K562 (cell line): ENCODE data around the gene QRICH1. TPM values are rescaled to one million over a fixed set of nuclear protein-coding genes. Genes with fewer than 3 reads are reported as not detected.
A peak's percentile ranks its signal among the peaks of the same experiment; 100 is the strongest.

Experiments used
- ARID1B ChIP-seq: fragments of 450-650 bp; IDR thresholded peaks from 2 replicates; pipeline ENCODE4 v1.6.1; 2016; ENCODE audit warnings: antibody characterized with exemption, mild to moderate bottlenecking, inconsistent platforms
- ATF7 ChIP-seq: fragments of 450-650 bp; IDR thresholded peaks from 2 replicates; pipeline ENCODE4 v1.7.1; 2014; ENCODE audit warnings: mild to moderate bottlenecking, moderate library complexity
- CBX5 ChIP-seq: IDR thresholded peaks from 2 replicates; pipeline ENCODE4 v1.6.1; 2014; ENCODE audit warnings: low read depth, borderline replicate concordance
- ESRRA ChIP-seq: fragments of 450-650 bp; IDR thresholded peaks from 2 replicates; pipeline ENCODE4 v1.6.1; 2014; ENCODE audit warnings: low read depth, mild to moderate bottlenecking, moderate library complexity, borderline replicate concordance
- FIP1L1 ChIP-seq: fragments of 200-400 bp; formaldehyde crosslinking; IDR thresholded peaks from 2 replicates; pipeline ENCODE4 v1.6.1; 2018; ENCODE audit warnings: mild to moderate bottlenecking, low read depth, low read length; ENCODE audit not compliant: poor library complexity, severe bottlenecking
- JUND ChIP-seq, 2 experiments: IDR thresholded peaks; 2 replicates in 1 of 2; 3 replicates in 1 of 2; pipeline ENCODE4 v1.6.1; 2011; ENCODE audit warnings: borderline replicate concordance in 2 of 2, low read depth in 2 of 2, low read length in 2 of 2, improper control_type of control experiment in 1 of 2, missing biosample characterization in 1 of 2, missing genetic modification characterization in 1 of 2, missing genetic modification reagents in 1 of 2
- L3MBTL2 ChIP-seq: fragments of 450-650 bp; IDR thresholded peaks from 2 replicates; pipeline ENCODE4 v1.6.1; 2016; ENCODE audit warnings: mild to moderate bottlenecking, moderate library complexity
- RBFOX2 ChIP-seq: fragments of 200-400 bp; formaldehyde crosslinking; IDR thresholded peaks from 2 replicates; pipeline ENCODE4 v1.6.1; 2017; ENCODE audit warnings: low read depth, mild to moderate bottlenecking, low read length, moderate library complexity
- REST ChIP-seq, 2 experiments: fragments of 450-650 bp; formaldehyde crosslinking in 1 of 2; IDR thresholded peaks; 2 replicates each; pipeline versions ENCODE4 v1.4.0 to v1.6.1; 2014 to 2020; ENCODE audit warnings: mild to moderate bottlenecking in 2 of 2, borderline replicate concordance in 1 of 2, low read depth in 1 of 2
- STAG1 ChIP-seq: sonication (generic); formaldehyde crosslinking; IDR thresholded peaks from 2 replicates; pipeline ENCODE4 v1.5.0; 2020; ENCODE audit warnings: missing genetic modification reagents, borderline replicate concordance
- TOE1 ChIP-seq, 2 experiments: fragments of 450-650 bp in 1 of 2; sonication (generic) in 1 of 2; formaldehyde crosslinking in 1 of 2; IDR thresholded peaks; 2 replicates each; pipeline versions ENCODE4 v1.7.1 to v1.8.0; 2016 to 2022; ENCODE audit warnings: borderline replicate concordance in 2 of 2, mild to moderate bottlenecking in 2 of 2, antibody characterized with exemption in 1 of 2, inconsistent platforms in 1 of 2, low read depth in 1 of 2, missing genetic modification reagents in 1 of 2, moderate library complexity in 1 of 2
- ZBTB12 ChIP-seq: fragments of 250-450 bp; sonication (Bioruptor Pico); IDR thresholded peaks from 2 replicates; pipeline ENCODE4 v1.4.0; 2020
- ZBTB33 ChIP-seq: sonication (generic); formaldehyde crosslinking; IDR thresholded peaks from 2 replicates; pipeline ENCODE4 v1.8.1; 2023; ENCODE audit warnings: mild to moderate bottlenecking, missing genetic modification reagents
- polyA plus RNA-seq, 8 experiments: library from polyadenylated mRNA; depleted of rRNA in 4 of 8; stranded (reverse) in 5 of 8; unstranded in 3 of 8; fragments of >200 nt; fragmentation: Nextera tagmentation in 2 of 8; fragmentation: Illumina TruSeq in 1 of 8; extraction: Ambion mirVana in 2 of 8; extraction: Trizol in 1 of 8; gene quantifications; 2 replicates each; pipeline versions ENCODE4 v1.2.1 to v1.2.3, GENCODE V29; 2011 to 2014; ENCODE audit warnings: inconsistent platforms in 1 of 8, missing spikeins in 1 of 8
- total RNA-seq, 7 experiments: library from RNA; depleted of rRNA in 6 of 7; stranded (reverse); fragments of >200 nt in 6 of 7; fragmentation: Illumina TruSeq in 2 of 7; extraction: Trizol in 2 of 7; gene quantifications; 2 replicates each; pipeline versions ENCODE4 v1.2.1 to v1.2.3, GENCODE V29; 2011 to 2021; ENCODE audit warnings: low replicate concordance in 1 of 7

Gene QRICH1
- total and polyA plus RNA-seq, 9 of the 15 experiments (the other 6 are each of a cell fraction or from before 2014, with no cell fraction given) = 20.1 to 99.2 (median 56.7) TPM

- TF ChIP-seq TOE1 (IDR thresholded peaks at IDR 0.05; ENCODE audit: borderline replicate concordance) (peak; percentile 65), TOE1 (CRISPR knock-in tag; IDR thresholded peaks at IDR 0.05; ENCODE audit: borderline replicate concordance, low read depth) (no peak), ARID1B (no peak), ZBTB33 (CRISPR knock-in tag) (peak; percentile 61), CBX5 (no peak), ZBTB12 (CRISPR knock-in tag) (peak; percentile 33; the same call in 1 of the 2 replicates), ATF7 (peak; percentile 84), JUND (IDR thresholded peaks at IDR 0.05; ENCODE audit: borderline replicate concordance, low read depth, low read length) (peak; percentile 61), JUND (tag; IDR thresholded peaks at IDR 0.05; ENCODE audit: borderline replicate concordance, low read depth, low read length) (no peak; the same call in 2 of the 3 replicates), ESRRA (peak; percentile 65; the same call in 1 of the 2 replicates), L3MBTL2 (peak; percentile 37; the same call in 1 of the 2 replicates), RBFOX2 (no peak; the same call in 1 of the 2 replicates), FIP1L1 (peak; percentile 93), STAG1 (CRISPR knock-in tag) (no peak), REST (IDR thresholded peaks at IDR 0.05; ENCODE audit: borderline replicate concordance) (no peak), REST (CRISPR knock-in tag; IDR thresholded peaks at IDR 0.05; ENCODE audit: low read depth) (no peak)
Measured at GRCh38 chr3:49021813-49022687, 71.8 kb downstream of the QRICH1 start, which contains the start of gene NDUFAF3 (continued).
